ENCODE results near the gene BTBD2.
A peak's percentile ranks its signal among the peaks of the same experiment; 100 is the strongest.

DNA sequence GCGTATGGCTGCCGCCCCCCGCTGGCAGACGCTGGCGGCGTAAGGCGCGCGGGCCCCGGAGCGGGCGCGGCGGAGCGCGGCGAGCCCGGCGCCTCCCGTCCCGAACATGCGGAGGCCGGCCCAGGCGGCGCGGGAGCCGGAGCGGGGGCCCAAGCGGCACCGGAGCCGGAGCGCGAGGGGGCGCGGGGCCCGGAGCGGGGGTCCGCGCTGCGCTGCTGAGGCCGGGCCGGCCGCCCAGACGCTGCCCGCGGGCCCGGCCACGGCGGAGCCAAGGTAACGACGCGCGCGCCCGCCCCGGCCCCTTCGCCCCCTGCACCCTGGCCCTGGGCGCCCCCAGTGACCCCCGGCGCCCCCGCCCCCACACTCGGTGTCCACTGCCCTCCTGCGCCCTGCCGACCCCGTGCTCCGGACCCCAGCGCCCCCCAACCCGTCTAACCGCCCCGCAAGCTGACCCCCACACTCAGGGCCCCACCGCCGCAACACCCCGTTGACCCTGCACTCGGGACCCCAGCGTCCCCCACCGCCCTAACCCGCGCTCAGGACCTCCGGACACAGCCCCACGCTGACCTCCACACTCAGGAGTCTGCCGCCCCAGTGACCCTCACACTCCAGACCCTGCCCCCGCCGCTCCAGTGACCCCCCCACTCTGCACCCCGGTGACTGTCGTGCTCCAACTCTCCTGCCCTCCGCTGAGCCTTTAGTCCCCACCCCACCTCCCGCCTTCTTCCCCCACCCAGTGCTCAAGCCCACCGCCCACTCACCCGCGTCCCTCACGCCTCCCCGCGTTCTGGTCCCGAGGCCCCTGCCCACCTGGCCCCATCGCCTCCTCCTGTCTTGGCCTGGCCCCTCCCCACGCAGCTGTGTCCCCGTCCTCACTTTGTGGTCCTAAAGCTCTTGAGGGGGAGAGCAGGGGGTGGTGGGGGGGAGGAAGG lies 74.1 kb downstream of the BTBD2 start, which contains the start of gene CSNK1G2:
- TF ChIP-seq POLR2A (IDR thresholded peaks at IDR 0.05) = no peak
- TF ChIP-seq, protein P1, sequence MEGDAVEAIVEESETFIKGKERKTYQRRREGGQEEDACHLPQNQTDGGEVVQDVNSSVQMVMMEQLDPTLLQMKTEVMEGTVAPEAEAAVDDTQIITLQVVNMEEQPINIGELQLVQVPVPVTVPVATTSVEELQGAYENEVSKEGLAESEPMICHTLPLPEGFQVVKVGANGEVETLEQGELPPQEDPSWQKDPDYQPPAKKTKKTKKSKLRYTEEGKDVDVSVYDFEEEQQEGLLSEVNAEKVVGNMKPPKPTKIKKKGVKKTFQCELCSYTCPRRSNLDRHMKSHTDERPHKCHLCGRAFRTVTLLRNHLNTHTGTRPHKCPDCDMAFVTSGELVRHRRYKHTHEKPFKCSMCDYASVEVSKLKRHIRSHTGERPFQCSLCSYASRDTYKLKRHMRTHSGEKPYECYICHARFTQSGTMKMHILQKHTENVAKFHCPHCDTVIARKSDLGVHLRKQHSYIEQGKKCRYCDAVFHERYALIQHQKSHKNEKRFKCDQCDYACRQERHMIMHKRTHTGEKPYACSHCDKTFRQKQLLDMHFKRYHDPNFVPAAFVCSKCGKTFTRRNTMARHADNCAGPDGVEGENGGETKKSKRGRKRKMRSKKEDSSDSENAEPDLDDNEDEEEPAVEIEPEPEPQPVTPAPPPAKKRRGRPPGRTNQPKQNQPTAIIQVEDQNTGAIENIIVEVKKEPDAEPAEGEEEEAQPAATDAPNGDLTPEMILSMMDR (IDR thresholded peaks at IDR 0.05) = peak in 1 of 3 donors; percentile 21
- no peak for TF ChIP-seq POLR2AphosphoS5 (IDR thresholded peaks at IDR 0.05)
